ENCODE results near the gene PTX3. TPM values are rescaled to one million over a fixed set of nuclear protein-coding genes. Genes with fewer than 3 reads are reported as not detected.

PTX3 gene
- total RNA-seq, 1 donor from 2014 or later, result not detected

GRCh38 chr3:157438194-157438730 lies 1.6 kb downstream of the PTX3 start:
- H3K9me3 Mint-ChIP-seq, result no peaks in the 10 kb centered on the region
- H3K36me3 Mint-ChIP-seq (ENCODE audit: low read depth), result no peaks in the 10 kb centered on the region
- H3K4me3 Mint-ChIP-seq, result no peak overlapping the region
- no peak for DNase-seq (ENCODE audit: low spot score)
- peaks cover 8% of the 10 kb centered on the region for H3K4me1 Mint-ChIP-seq (ENCODE audit: low read depth)
- peaks cover 52% of the 10 kb centered on the region for H3K27me3 Mint-ChIP-seq (ENCODE audit: insufficient read depth)
- no peak overlapping the region for H3K27ac Mint-ChIP-seq
- intact Hi-C loops (cut with micrococcal nuclease), result loop anchor here (5.0 kb wide), 1 partner anchor 664 kb away; no protein-coding TSS in a partner anchor

DNA sequence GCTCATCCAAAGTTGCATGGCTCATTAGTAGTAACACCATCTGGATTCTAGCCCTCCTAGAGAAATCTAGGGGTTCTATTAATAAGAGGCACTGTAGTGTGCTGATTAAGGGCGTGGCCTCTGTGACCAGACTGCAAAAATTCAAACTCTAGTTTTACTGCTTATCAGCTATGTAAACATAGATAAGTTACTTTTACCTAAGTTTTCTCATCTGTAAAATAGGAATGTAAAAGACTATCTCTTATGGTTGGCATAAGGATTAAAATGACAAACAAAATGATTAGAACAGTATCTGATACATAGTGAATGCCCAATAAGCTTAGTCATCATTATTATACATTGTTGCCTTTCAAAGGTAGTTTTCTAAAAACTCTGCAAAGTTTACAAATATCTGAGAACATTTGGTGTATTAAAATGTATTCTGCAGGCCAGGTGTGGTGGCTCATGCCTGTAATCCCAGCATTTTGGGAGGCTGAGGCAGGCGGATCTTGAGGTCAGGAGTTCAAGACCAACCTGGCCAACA lies 4.5 kb downstream of the PTX3 start:
- peaks cover 36% of the 10 kb centered on the region for H3K27me3 Mint-ChIP-seq (ENCODE audit: insufficient read depth)
- no peaks in the 10 kb centered on the region for H3K36me3 Mint-ChIP-seq (ENCODE audit: low read depth)
- no peak for DNase-seq (ENCODE audit: low spot score)
- no peak overlapping the region for H3K27ac Mint-ChIP-seq
- peaks cover 8% of the 10 kb centered on the region for H3K4me1 Mint-ChIP-seq (ENCODE audit: low read depth)
- intact Hi-C loops (cut with micrococcal nuclease), result no loop called here
- no peak overlapping the region for H3K4me3 Mint-ChIP-seq
- H3K9me3 Mint-ChIP-seq, result no peaks in the 10 kb centered on the region

DNA sequence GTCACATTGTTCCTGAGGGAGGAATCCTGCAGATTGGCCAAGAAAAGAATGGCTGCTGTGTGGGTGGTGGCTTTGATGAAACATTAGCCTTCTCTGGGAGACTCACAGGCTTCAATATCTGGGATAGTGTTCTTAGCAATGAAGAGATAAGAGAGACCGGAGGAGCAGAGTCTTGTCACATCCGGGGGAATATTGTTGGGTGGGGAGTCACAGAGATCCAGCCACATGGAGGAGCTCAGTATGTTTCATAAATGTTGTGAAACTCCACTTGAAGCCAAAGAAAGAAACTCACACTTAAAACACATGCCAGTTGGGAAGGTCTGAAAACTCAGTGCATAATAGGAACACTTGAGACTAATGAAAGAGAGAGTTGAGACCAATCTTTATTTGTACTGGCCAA lies 6.1 kb downstream of the PTX3 start:
- H3K9me3 Mint-ChIP-seq, result no peaks in the 10 kb centered on the region
- no peak overlapping the region for H3K4me3 Mint-ChIP-seq

DNA sequence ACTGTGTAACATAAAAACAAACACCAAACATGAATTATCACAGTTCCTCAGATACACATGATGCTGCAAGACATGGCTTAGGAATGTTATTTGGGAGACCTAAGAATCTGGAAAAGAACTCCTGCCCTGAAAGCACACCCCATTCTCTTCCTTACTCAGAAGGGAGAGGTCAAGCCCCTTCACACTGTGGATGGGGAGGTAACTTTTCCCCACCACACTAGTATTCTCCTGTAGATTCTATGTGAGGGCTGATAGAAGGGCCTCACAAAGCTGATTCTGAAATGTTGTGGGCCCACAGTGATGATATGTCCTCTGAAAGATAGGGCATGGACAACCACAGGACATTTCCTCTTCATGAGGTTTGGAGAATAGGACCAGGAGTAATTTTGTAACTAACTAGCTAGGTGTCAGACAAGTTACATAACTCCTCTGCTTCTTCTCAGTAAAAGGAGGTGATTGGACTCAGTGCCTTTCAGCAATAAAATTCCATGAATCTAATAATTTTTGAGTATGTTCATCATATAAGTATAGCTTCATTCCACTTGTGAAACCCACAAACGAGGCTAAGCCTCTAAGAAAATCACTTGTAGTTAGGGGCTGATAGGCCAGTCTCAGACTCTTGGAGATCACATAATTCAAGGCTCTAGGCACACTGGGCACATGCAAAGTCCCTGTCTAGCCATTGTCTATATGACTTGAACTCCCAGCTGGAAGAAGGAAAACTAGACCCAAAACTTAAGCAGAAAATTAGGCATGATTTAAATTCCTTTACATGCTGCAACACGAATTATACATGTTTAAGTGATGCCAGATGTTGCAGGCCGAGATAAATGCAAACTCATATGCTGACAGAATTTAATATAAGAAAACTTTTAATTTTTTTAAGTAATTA lies 7.5 kb downstream of the PTX3 start:
- intact Hi-C loops (cut with micrococcal nuclease), result no loop called here
- Mint-ChIP-seq H3K36me3 (ENCODE audit: low read depth) (no peaks in the 10 kb centered on the region), H3K4me3 (no peak overlapping the region), H3K9me3 (no peaks in the 10 kb centered on the region), H3K4me1 (ENCODE audit: low read depth) (no peaks in the 10 kb centered on the region), H3K27me3 (ENCODE audit: insufficient read depth) (peaks cover 12% of the 10 kb centered on the region), H3K27ac (no peak overlapping the region)
- no peak for DNase-seq (ENCODE audit: low spot score)

More for the DNA sequence above, 6.1 kb downstream of the PTX3 start:
- Mint-ChIP-seq H3K27ac (no peak overlapping the region), H3K4me1 (ENCODE audit: low read depth) (no peaks in the 10 kb centered on the region), H3K36me3 (ENCODE audit: low read depth) (no peaks in the 10 kb centered on the region), H3K27me3 (ENCODE audit: insufficient read depth) (peaks cover 25% of the 10 kb centered on the region)
- intact Hi-C loops (cut with micrococcal nuclease), result no loop called here
- DNase-seq (ENCODE audit: low spot score), result no peak

GRCh38 chr3:157444797-157445184 lies 8.1 kb downstream of the PTX3 start:
- no peaks in the 10 kb centered on the region for H3K4me1 Mint-ChIP-seq (ENCODE audit: low read depth)
- H3K27ac Mint-ChIP-seq, result no peak overlapping the region
- no peaks in the 10 kb centered on the region for H3K36me3 Mint-ChIP-seq (ENCODE audit: low read depth)
- no peaks in the 10 kb centered on the region for H3K9me3 Mint-ChIP-seq
- no peak for DNase-seq (ENCODE audit: low spot score)
- no peak overlapping the region for H3K4me3 Mint-ChIP-seq
- intact Hi-C loops (cut with micrococcal nuclease), result no loop called here
- H3K27me3 Mint-ChIP-seq (ENCODE audit: insufficient read depth), result peaks cover 6% of the 10 kb centered on the region

DNA sequence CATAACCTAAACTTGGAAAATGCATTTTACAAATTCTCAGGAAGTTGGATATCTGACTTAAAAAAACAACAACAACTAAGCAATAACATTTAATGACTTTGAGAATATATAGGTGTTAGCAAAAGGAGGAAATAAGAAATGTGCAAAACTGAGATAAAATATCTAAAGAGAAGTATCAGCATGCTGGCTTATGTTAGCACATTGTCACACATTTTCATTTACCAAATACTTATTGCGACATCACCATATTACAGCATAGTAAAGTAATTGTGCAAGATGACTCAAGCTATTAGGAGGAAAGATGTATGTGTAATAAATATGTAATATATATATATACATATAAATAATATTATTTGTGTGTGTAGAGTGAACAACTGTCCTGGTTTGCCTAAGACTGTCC lies 9.2 kb downstream of the PTX3 start:
- H3K9me3 Mint-ChIP-seq, result no peaks in the 10 kb centered on the region
- no peak overlapping the region for H3K27ac Mint-ChIP-seq
- peaks cover 2% of the 10 kb centered on the region for H3K27me3 Mint-ChIP-seq (ENCODE audit: insufficient read depth)
- H3K4me3 Mint-ChIP-seq, result no peak overlapping the region
- no peaks in the 10 kb centered on the region for H3K4me1 Mint-ChIP-seq (ENCODE audit: low read depth)
- H3K36me3 Mint-ChIP-seq (ENCODE audit: low read depth), result no peaks in the 10 kb centered on the region
- DNase-seq (ENCODE audit: low spot score), result no peak
- intact Hi-C loops (cut with micrococcal nuclease), result no loop called here

DNA sequence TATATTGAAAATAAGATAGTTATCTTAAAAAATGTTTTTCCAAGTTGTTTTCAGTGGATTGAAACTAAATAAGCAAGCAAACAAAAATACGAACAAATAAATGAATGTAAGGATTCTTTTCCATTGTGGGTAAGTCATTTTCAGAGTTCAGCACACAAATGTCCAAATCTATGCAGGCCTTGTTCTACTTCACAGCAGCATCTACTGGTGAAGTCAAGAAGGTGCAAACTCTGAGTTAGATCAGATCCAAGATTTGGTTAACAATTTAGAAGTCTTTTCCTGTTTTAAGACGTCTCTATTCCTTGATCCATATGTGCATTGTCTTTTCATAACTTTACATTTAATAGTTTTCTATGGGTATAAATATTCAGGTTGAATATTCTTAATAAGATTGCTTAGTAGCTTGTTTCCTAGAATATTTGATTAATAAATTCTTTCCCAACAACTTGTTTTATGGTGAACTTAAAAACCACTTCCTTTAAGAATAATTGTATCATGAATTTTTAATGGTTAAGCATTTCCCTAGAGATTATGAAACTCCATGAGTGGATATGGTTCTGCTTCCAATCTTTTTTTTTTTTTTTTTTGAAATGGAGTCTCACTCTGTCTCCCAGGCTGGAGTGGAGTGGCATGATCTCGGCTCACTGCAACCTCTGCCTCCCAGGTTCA lies 10.5 kb downstream of the PTX3 start:
- Mint-ChIP-seq H3K36me3 (ENCODE audit: low read depth) (no peaks in the 10 kb centered on the region), H3K4me3 (no peak overlapping the region), H3K9me3 (no peaks in the 10 kb centered on the region), H3K4me1 (ENCODE audit: low read depth) (no peaks in the 10 kb centered on the region), H3K27ac (no peak overlapping the region), H3K27me3 (ENCODE audit: insufficient read depth) (peaks cover 2% of the 10 kb centered on the region)
- no peak for DNase-seq (ENCODE audit: low spot score)
- intact Hi-C loops (cut with micrococcal nuclease), result no loop called here

DNA sequence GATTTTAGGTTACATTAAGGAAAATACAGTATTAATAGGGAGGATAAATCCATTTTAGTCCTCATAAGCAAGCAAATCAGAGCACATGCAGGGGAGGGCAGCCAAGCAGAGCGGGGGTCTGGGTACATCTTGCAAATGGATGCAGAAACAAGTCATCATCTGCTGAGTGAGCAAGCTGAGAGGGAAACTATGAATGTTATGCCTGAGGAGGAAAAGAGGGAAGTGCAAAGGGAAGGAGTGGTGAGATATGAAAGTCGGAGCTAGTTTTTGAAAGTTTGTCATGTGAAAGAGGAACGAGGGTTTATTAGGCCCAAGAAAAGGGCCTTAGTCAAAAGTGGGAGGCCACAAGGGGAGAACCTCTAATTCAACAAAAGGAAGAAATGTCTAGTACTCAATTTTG lies 15.4 kb downstream of the PTX3 start:
- DNase-seq (ENCODE audit: low spot score), result no peak
- Mint-ChIP-seq H3K4me3 (no peak overlapping the region), H3K27me3 (ENCODE audit: insufficient read depth) (peaks cover 5% of the 10 kb centered on the region), H3K27ac (no peak overlapping the region), H3K36me3 (ENCODE audit: low read depth) (no peaks in the 10 kb centered on the region), H3K4me1 (ENCODE audit: low read depth) (no peaks in the 10 kb centered on the region), H3K9me3 (no peaks in the 10 kb centered on the region)
- intact Hi-C loops (cut with micrococcal nuclease), result no loop called here

DNA sequence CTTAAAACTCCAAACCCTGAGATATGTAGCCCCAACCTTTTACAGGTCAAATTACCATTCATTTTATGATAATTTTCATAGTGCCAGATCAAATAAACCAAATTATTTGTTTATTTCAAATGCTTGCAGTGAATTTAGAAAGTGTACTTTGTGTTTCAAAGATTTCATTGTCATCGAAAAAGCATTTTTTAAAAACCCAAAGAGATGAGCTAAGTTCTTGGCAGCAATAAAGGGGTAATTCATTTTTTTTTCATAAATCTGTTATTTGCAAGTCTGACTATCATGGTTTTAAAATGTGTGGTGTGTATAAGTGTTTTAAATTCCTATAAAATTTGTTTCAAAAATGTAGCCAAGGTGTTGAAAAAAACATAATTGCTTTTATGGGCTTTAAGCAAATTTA lies 17.2 kb downstream of the PTX3 start:
- no peak for DNase-seq (ENCODE audit: low spot score)
- H3K27ac Mint-ChIP-seq, result no peak overlapping the region
- H3K9me3 Mint-ChIP-seq, result no peaks in the 10 kb centered on the region
- no peaks in the 10 kb centered on the region for H3K36me3 Mint-ChIP-seq (ENCODE audit: low read depth)
- H3K27me3 Mint-ChIP-seq (ENCODE audit: insufficient read depth), result peaks cover 7% of the 10 kb centered on the region
- H3K4me3 Mint-ChIP-seq, result no peak overlapping the region
- intact Hi-C loops (cut with micrococcal nuclease), result no loop called here
- H3K4me1 Mint-ChIP-seq (ENCODE audit: low read depth), result no peaks in the 10 kb centered on the region

GRCh38 chr3:157459706-157460105 lies 23.1 kb downstream of the PTX3 start:
- DNase-seq (ENCODE audit: low spot score), result no peak
- H3K36me3 Mint-ChIP-seq (ENCODE audit: low read depth), result no peaks in the 10 kb centered on the region

DNA sequence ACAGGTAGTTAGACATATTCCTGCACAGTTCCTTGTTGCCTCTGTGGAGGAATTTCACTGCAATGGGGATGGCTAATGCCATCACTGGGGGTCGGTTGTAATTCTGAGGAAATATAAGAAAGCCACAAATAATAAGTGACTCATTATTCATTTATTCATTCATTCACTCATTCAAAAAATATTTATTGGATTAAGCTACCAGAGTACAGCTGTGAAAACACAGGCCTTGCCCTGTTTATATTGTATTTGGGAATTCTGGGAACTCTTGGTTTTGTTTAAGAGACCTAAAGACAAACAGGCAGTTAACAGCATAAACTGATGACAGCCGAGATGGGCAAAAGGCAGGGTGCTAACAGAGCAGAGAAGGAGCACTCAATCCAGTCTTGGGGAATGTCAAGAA lies 23.6 kb downstream of the PTX3 start:
- Mint-ChIP-seq H3K9me3 (no peaks in the 10 kb centered on the region), H3K36me3 (ENCODE audit: low read depth) (no peaks in the 10 kb centered on the region), H3K27ac (no peak overlapping the region), H3K4me1 (ENCODE audit: low read depth) (no peaks in the 10 kb centered on the region), H3K27me3 (ENCODE audit: insufficient read depth) (peaks cover 7% of the 10 kb centered on the region), H3K4me3 (no peak overlapping the region)
- intact Hi-C loops (cut with micrococcal nuclease), result no loop called here
- no peak for DNase-seq (ENCODE audit: low spot score)

More at GRCh38 chr3:157459706-157460105, 23.1 kb downstream of the PTX3 start:
- no peaks in the 10 kb centered on the region for H3K9me3 Mint-ChIP-seq
- intact Hi-C loops (cut with micrococcal nuclease), result no loop called here
- H3K4me3 Mint-ChIP-seq, result no peak overlapping the region
- peaks cover 7% of the 10 kb centered on the region for H3K27me3 Mint-ChIP-seq (ENCODE audit: insufficient read depth)
- H3K27ac Mint-ChIP-seq, result no peak overlapping the region
- no peaks in the 10 kb centered on the region for H3K4me1 Mint-ChIP-seq (ENCODE audit: low read depth)

DNA sequence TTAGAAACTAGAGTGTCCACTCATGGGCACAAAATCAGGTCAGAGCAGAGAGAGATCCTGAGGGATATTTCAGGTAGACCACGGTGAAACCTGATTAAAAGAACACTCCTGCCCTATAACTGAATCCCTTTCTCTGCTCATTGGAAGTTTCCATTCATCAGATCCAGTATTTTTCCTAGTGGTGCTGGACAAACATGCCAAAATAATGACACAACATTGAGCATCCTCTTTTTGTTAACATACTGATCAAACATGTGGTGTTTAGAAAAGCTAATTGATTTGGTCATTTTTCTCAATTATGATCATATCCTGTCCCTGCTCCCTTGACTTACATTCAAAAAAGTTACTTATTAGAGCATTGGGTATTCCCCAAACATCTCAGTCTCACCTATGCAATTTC lies 27.2 kb downstream of the PTX3 start:
- no peaks in the 10 kb centered on the region for H3K36me3 Mint-ChIP-seq (ENCODE audit: low read depth)
- H3K27ac Mint-ChIP-seq, result no peak overlapping the region
- no peak for DNase-seq (ENCODE audit: low spot score)
- H3K4me3 Mint-ChIP-seq, result no peak overlapping the region
- H3K27me3 Mint-ChIP-seq (ENCODE audit: insufficient read depth), result peaks cover 1% of the 10 kb centered on the region
- no peaks in the 10 kb centered on the region for H3K9me3 Mint-ChIP-seq
- H3K4me1 Mint-ChIP-seq (ENCODE audit: low read depth), result no peaks in the 10 kb centered on the region
- intact Hi-C loops (cut with micrococcal nuclease), result no loop called here

GRCh38 chr3:157464321-157464720 lies 27.7 kb downstream of the PTX3 start:
- Mint-ChIP-seq H3K27me3 (ENCODE audit: insufficient read depth) (peaks cover 7% of the 10 kb centered on the region), H3K4me3 (no peak overlapping the region), H3K36me3 (ENCODE audit: low read depth) (no peaks in the 10 kb centered on the region), H3K4me1 (ENCODE audit: low read depth) (no peaks in the 10 kb centered on the region), H3K27ac (no peak overlapping the region), H3K9me3 (no peaks in the 10 kb centered on the region)
- DNase-seq (ENCODE audit: low spot score), result no peak
- intact Hi-C loops (cut with micrococcal nuclease), result no loop called here
